Measurements from ENCODE around the gene RUFY2. TPM values are rescaled to one million over a fixed set of nuclear protein-coding genes. Genes with fewer than 3 reads are reported as not detected.
A peak's percentile ranks its signal among the peaks of the same experiment; 100 is the strongest.
"Not testable (repeated sequence)": the region's sequence is repeated elsewhere in the genome, so short reads cannot be mapped to it uniquely, and the experiment has no call there.

Gene RUFY2
- total RNA-seq, 2 experiments from 2014 or later, result 11.4 to 12.9 TPM

DNA sequence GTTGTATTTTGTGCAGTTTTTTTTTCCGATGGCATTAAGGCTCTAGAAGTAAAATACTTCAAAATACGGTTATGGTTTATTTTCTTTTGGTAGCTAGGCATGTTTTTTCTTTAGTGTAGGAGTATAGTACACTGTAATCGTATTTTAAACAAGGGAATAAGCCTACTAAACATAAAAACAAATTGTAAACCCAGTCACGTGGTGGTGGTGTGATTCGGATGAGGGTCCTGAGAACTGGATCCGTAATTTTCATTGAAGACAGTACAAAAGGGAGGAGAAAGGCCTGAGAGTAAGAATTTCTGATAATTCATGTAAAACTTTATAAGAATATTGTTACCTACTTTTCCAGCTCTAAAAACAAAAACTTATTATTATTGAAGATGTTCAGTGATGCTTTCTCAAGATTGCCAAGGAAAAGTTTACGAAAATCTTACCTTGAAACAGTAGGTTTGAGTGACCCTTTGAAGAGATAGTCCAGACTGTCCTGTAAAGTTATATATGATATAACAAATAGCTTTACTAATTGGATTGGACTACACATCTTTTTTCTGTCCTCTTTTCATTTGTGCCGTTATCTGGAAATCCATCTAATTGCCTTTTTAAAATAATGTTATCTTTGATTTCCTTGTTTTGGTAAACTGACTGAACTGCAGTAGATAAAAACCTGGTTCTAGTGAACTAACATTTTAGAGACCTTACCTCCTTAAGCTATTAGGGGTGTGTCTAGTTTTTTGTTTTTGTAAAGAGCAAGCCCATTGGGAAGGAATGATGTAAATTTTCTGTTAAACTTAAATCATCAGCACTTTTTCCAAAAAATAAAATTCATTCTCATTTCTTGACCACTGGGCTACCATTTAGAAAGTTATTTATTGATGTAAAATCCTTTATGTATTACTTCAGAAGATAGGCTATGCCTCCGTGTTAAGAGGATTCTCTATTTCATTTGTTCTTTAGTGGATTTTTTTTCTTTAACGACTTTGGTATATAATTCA lies 73.3 kb downstream of the RUFY2 start:
- no peaks in the 10 kb centered on the region for H3K27me3 Mint-ChIP-seq (ENCODE audit: low read depth)
- no peak for DNase-seq
- H3K36me3 Mint-ChIP-seq (ENCODE audit: low read depth), result peaks cover 55% of the 10 kb centered on the region
- H3K9me3 Mint-ChIP-seq (ENCODE audit: insufficient read depth), result no peaks in the 10 kb centered on the region
- ChIA-PET CTCF (interaction anchor here (0.9 to 4.6 kb wide), 8 partner anchors 12 to 545 kb away, joined by 3 to 26 read pairs (median 4); partner anchors contain the start of gene RUFY2), POLR2A (interaction anchor here (0.7 to 4.4 kb wide), 7 partner anchors 15 to 567 kb away, joined by 3 to 38 read pairs (median 6); partner anchors contain the start of genes DDX50 and RUFY2)
- no peak for ATAC-seq
- peak overlapping the region; percentile 98 for H3K4me3 Mint-ChIP-seq
- H3K4me1 Mint-ChIP-seq (ENCODE audit: low read depth), result peaks cover 52% of the 10 kb centered on the region
- H3K27ac Mint-ChIP-seq, result peak overlapping the region; percentile 100

DNA sequence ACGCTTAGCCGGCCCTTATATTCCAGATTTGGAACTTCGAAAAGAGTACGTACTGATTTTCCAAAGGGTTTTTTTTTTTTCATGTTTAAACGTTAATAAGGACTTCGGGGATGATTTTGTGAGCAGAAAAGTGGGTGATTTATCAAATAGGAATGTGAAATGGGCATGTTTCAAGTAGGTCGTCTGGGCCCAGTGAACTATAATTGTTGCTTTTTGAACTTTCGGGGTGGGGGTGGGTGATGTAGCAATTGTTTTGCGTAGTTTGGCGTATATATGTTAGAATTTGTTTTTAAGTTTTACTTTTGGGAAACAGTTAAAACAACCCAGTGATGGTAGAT lies 74.0 kb downstream of the RUFY2 start:
- peak overlapping the region; percentile 98 for H3K4me3 Mint-ChIP-seq

DNA sequence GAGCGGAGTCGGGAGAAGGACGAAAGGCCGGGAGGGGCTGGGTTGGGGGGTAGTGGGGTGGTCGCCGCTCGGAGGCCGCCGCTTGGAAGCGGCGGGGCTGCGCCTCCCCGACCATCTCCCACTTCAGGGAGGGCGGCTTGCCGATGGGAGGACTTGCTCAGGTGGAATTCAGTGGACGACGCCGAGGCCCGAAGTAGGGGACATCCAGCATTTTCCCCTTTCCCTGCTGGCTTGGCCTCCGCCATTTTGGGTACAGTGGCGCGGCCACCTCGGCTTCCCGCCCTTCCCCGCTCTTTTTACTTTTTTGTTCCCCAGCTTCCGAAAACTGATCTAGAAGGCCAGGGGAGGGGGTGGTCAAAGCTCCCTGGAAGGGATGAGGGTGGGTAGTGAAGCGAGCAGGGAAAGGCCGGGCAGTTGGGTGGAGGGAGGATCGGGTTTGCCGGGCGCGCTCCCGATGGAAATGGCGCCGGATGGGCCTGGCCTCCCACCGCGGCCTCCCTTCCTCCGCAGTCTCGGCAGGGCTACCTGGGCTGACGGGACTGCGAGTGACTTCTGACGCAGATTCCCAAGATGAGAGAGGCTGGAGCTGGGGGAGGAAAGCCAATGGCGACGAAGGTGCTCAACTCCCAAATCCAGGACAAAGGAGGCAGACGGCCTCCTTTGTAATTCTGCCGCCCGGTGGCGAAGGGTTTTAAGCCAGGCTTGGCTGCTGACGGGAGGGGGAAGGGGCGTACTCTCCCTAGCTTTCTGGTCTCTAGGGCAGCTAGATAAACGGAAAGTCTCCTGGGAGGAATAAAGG lies 74.6 kb downstream of the RUFY2 start, which contains the start of gene PBLD:
Gene PBLD (minus strand): TSS at position 670 of the 799 bp plus-strand sequence. CDS start 26,084 bp downstream, outside the sequence.
- CTCF ChIA-PET, result interaction anchor here (0.7 to 4.6 kb wide), 10 partner anchors 11 to 544 kb away, joined by 3 to 26 read pairs (median 3); partner anchors contain the start of gene RUFY2
- no peaks in the 10 kb centered on the region for H3K27me3 Mint-ChIP-seq (ENCODE audit: low read depth)
- POLR2A ChIA-PET, result interaction anchor here (0.7 to 4.4 kb wide), 22 partner anchors 8 to 572 kb away, joined by 3 to 38 read pairs (median 4); partner anchors contain the start of genes DDX50 and DNA2
- no peaks in the 10 kb centered on the region for H3K9me3 Mint-ChIP-seq (ENCODE audit: insufficient read depth)
- peak within 1 kb of the TSS; percentile 98 for H3K4me3 Mint-ChIP-seq
- DNase-seq (peak; percentile 74), ATAC-seq (peak; percentile 32)
- peaks cover 50% of the 10 kb centered on the region for H3K4me1 Mint-ChIP-seq (ENCODE audit: low read depth)
- peaks cover 46% of the 10 kb centered on the region for H3K36me3 Mint-ChIP-seq (ENCODE audit: low read depth)
- peak within 1 kb of the TSS; percentile 100 for H3K27ac Mint-ChIP-seq

More for the DNA sequence above, 74.0 kb downstream of the RUFY2 start:
- Mint-ChIP-seq H3K36me3 (ENCODE audit: low read depth) (peaks cover 50% of the 10 kb centered on the region), H3K9me3 (ENCODE audit: insufficient read depth) (no peaks in the 10 kb centered on the region), H3K27me3 (ENCODE audit: low read depth) (no peaks in the 10 kb centered on the region), H3K27ac (peak overlapping the region; percentile 100), H3K4me1 (ENCODE audit: low read depth) (peaks cover 55% of the 10 kb centered on the region)
- POLR2A ChIA-PET, result interaction anchor here (0.7 to 4.4 kb wide), 9 partner anchors 12 to 567 kb away, joined by 3 to 38 read pairs (median 4); partner anchors contain the start of genes DDX50 and RUFY2
- CTCF ChIA-PET, result interaction anchor here (0.7 to 4.6 kb wide), 7 partner anchors 15 to 545 kb away, joined by 3 to 26 read pairs (median 4); partner anchors contain the start of gene RUFY2
- DNase-seq (no peak), ATAC-seq (no peak)

DNA sequence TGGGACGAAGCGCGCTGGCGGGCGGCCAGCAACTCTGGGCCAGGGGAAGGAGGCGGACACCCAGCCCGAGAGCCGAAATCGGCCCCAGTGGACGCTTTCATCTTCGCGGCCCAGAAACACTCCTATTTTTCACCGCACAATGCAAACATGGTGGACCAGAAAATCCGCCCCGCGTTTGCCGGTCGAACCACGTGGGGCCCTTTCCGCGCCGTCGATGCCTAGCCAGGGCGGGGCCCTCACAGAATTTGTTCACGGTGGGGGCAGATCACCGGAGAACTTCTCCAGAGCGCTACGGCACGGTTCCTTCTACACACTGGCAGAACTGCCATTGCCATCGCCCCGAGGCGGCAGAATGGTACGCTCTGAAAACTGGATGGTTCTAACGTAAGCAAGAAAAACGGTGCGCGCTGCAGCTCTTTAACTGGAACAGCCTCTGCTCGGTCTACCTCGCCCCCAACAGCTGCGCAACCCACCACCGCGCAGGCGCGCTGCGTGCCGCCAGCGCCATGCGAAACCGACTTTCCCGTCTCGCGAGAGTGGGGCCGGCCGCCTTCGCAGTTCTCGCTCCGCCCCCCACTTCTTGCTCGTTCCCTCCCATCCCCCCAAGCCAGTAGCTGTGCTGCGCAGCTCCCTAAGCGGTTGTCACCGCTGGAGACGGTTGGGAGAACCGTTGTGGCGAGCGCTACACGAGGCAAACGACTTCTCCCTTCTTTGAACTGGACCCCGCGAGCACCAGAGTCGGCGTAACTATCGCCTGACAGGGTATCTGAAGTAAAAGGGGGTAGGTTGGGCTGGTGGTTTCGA lies 75.4 kb downstream of the RUFY2 start, which contains the start of gene HNRNPH3:
Gene HNRNPH3 (plus strand): TSS at position 610 of the 804 bp plus-strand sequence. CDS start 5,158 bp downstream, outside the sequence.
- H3K27me3 Mint-ChIP-seq (ENCODE audit: low read depth), result no peaks in the 10 kb centered on the region
- peaks cover 44% of the 10 kb centered on the region for H3K4me1 Mint-ChIP-seq (ENCODE audit: low read depth)
- peak; percentile 99 for DNase-seq
- peak within 1 kb of the TSS; percentile 100 for H3K27ac Mint-ChIP-seq
- peaks cover 39% of the 10 kb centered on the region for H3K36me3 Mint-ChIP-seq (ENCODE audit: low read depth)
- peak; percentile 88 for ATAC-seq
- ChIA-PET CTCF (interaction anchor here (0.6 to 4.6 kb wide), 7 partner anchors 11 to 119 kb away, joined by 3 to 26 read pairs (median 3); no protein-coding TSS in a partner anchor), POLR2A (interaction anchor here (0.7 to 4.4 kb wide), 22 partner anchors 9 to 572 kb away, joined by 3 to 38 read pairs (median 4); partner anchors contain the start of genes DDX50 and DNA2)
- no peaks in the 10 kb centered on the region for H3K9me3 Mint-ChIP-seq (ENCODE audit: insufficient read depth)
- peak within 1 kb of the TSS; percentile 98 for H3K4me3 Mint-ChIP-seq

DNA sequence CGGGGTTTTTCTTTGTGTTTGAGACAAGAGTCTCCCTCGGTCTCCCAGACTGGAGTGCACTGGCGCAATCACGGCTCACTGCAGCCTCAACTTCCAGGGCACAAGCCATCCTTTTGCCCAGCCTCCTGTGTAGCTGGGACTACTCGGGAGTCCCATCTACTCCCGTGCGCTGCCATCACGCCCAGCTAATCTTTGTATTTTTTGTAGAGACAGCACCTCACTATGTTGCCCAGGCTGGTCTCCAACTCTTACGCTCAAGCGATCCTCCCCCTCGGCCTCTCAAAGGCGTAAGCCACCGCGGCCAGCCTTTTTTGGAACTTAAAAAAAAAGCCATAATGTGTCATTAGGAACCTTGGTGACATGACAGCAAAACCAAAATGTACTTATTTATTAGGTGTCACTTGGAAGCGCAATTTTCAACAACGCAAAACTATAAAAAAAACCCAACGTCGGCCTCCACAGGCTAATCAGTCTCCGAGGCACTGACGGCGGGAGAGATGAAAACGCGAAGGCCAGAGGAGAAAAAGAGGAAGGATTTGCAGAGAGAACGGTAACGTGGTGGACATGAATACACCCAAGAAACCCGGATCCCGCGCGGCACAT lies 76.1 kb downstream of the RUFY2 start:
- DNase-seq, result no peak
- no peak for ATAC-seq
- no peaks in the 10 kb centered on the region for H3K9me3 Mint-ChIP-seq (ENCODE audit: insufficient read depth)
- CTCF ChIA-PET, result interaction anchor here (0.7 to 4.6 kb wide), 3 partner anchors 25 to 118 kb away, joined by 3 to 19 read pairs (median 3); no protein-coding TSS in a partner anchor
- peak overlapping the region; percentile 100 for H3K27ac Mint-ChIP-seq
- no peaks in the 10 kb centered on the region for H3K27me3 Mint-ChIP-seq (ENCODE audit: low read depth)
- peaks cover 33% of the 10 kb centered on the region for H3K36me3 Mint-ChIP-seq (ENCODE audit: low read depth)
- H3K4me3 Mint-ChIP-seq, result peak overlapping the region; percentile 98
- H3K4me1 Mint-ChIP-seq (ENCODE audit: low read depth), result peaks cover 38% of the 10 kb centered on the region
- POLR2A ChIA-PET, result interaction anchor here (0.7 to 4.4 kb wide), 8 partner anchors 13 to 569 kb away, joined by 3 to 38 read pairs (median 4); partner anchors contain the start of gene DDX50

DNA sequence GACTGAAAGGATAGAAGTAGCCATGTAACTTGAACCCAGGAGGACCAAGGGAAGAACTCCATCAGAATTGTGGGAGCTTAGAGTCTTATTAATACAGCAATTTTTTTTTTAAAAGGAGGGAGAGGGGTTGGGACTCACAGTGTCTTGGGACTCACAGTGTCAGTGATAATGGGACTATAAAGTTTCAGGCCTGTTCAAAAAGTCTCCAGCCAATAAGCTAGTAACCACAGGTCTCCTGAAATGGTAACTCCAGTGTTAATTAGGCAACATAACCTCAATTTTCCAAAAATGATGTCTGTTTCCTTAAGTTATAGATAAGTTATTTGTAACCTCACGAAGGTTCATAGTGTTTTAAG lies 77.6 kb downstream of the RUFY2 start:
- no peak overlapping the region for H3K27ac Mint-ChIP-seq
- CTCF ChIA-PET, result interaction anchor here (0.6 to 1.1 kb wide), 4 partner anchors 10 to 515 kb away, joined by 3 read pairs; no protein-coding TSS in a partner anchor
- POLR2A ChIA-PET, result interaction anchor here (4.4 kb wide), 1 partner anchor 15 kb away, joined by 38 read pairs; no protein-coding TSS in a partner anchor

DNA sequence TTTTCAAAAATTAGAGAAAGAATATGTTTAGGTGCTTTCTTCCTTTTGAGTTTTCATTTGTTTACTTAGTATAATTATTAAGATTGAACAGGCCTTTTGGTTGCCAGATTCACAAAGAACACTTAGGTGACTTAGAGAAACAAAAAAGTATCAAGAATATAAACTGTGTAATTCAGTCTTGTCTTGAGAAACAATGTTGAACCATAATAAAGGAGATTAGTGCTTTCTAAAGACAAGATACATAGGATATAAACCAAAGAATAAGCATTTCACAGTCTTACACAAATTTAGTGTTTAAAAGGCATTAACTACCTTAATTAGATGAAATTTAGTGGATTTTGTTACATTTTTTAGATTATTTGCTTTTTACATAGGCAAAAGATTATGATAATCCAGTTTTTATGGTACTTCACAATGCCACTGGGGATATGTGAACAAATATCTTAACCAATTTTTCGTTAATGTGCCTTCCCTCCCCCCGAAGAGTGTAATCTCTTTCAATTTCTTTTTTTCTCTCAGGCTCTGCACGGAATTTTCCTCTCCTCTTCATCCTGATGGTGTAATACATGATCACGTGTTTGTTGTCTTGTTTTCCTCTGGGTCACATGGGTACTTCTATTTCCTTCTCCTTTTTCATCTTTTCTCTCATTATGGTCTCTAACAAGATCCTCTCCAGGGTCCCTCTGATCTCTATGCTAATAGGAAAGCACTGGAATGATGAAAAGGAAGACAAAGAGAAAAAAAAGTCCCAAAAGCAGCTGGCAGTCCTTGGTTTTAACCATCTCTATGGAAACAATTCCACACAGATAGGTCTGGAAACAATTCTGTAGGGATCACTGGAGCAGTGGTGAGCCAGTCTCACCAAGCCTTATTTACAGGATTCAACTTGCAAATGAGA lies 78.9 kb downstream of the RUFY2 start:
- Mint-ChIP-seq H3K4me1 (ENCODE audit: low read depth) (peaks cover 21% of the 10 kb centered on the region), H3K9me3 (ENCODE audit: insufficient read depth) (no peaks in the 10 kb centered on the region), H3K27me3 (ENCODE audit: low read depth) (peaks cover 2% of the 10 kb centered on the region), H3K4me3 (peak overlapping the region; percentile 4), H3K36me3 (ENCODE audit: low read depth) (peaks cover 10% of the 10 kb centered on the region), H3K27ac (peak overlapping the region; percentile 28)
- ChIA-PET POLR2A (no interaction called here), CTCF (no interaction called here)
- ATAC-seq (no peak), DNase-seq (no peak)

More for the DNA sequence above, 77.6 kb downstream of the RUFY2 start:
- no peak overlapping the region for H3K4me3 Mint-ChIP-seq
- ATAC-seq (no peak), DNase-seq (no peak)
- H3K4me1 Mint-ChIP-seq (ENCODE audit: low read depth), result peaks cover 25% of the 10 kb centered on the region
- no peaks in the 10 kb centered on the region for H3K27me3 Mint-ChIP-seq (ENCODE audit: low read depth)
- peaks cover 22% of the 10 kb centered on the region for H3K36me3 Mint-ChIP-seq (ENCODE audit: low read depth)
- H3K9me3 Mint-ChIP-seq (ENCODE audit: insufficient read depth), result no peaks in the 10 kb centered on the region

DNA sequence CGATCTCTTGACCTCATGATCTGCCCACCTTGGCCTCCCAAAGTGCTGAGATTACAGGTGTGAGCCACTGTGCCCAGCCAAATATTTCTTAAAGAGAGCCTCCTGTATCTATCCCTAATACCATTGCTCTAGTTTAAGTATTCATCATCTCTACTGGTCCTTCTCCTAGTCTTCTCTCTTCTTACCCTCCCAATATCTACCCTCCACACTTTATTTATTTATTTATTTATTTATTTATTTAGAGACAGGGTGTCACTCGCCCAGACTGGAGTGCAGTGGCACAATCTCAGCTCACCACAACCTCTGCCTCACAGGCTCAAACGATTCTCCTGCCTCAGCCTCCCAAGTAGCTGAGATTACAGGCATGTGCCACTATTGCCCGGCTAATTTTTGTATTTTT lies 82.7 kb downstream of the RUFY2 start:
- CTCF ChIA-PET, result interaction anchor here (1.5 kb wide), 1 partner anchor 469 kb away, joined by 3 read pairs; no protein-coding TSS in a partner anchor
- not testable (repeated sequence) for ATAC-seq

DNA sequence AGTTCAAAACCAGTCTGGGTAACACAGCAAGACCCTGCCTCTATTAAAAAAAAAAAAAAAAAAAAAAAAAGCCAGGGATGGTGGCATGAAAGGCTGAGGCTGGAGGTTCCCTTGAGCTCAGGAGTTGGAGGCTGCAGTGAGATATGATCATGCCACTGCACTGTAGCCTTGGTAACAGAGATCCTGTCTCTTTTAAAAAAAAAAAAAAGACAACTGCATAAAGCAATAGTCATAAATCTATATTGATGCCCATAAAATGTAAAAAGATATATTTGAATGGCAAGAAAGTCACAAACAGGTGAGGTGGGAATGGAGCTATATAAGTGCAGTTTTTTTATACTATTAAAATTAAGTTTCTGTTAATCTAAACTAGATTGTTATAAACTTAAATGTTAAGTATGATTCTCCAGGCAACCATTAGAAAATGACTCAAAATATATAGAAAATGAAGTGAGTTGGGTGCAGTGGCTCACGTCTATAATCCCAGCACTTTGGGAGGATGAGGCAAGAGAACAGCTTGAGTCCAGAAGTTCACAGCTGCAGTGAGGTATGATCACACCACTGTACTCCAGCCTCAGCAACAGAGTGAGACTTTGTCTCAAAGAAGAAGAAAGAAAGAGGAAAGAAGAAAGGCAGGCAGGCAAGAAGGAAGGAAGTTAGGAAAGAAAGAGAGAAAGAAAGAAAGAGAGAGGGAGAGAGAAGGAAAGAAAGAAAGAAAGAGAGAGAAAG lies 88.6 kb downstream of the RUFY2 start:
- Mint-ChIP-seq H3K4me3 (no peak overlapping the region), H3K27ac (no peak overlapping the region)
- ATAC-seq, result no peak

More for the DNA sequence above, 82.7 kb downstream of the RUFY2 start:
- H3K27me3 Mint-ChIP-seq (ENCODE audit: low read depth); H3K9me3 Mint-ChIP-seq (ENCODE audit: insufficient read depth); DNase-seq; H3K4me1 Mint-ChIP-seq (ENCODE audit: low read depth); H3K4me3 Mint-ChIP-seq; POLR2A ChIA-PET; H3K36me3 Mint-ChIP-seq (ENCODE audit: low read depth); H3K27ac Mint-ChIP-seq: not testable (repeated sequence)

More for the DNA sequence above, 88.6 kb downstream of the RUFY2 start:
- Mint-ChIP-seq H3K4me1 (ENCODE audit: low read depth) (peaks cover 8% of the 10 kb centered on the region), H3K9me3 (ENCODE audit: insufficient read depth) (peaks cover 9% of the 10 kb centered on the region), H3K27me3 (ENCODE audit: low read depth) (no peaks in the 10 kb centered on the region), H3K36me3 (ENCODE audit: low read depth) (peaks cover 13% of the 10 kb centered on the region)
- CTCF ChIA-PET, result no interaction called here
- no peak for DNase-seq
- POLR2A ChIA-PET, result interaction anchor here (1.5 kb wide), 1 partner anchor 13 kb away, joined by 5 read pairs; the partner anchor contains the start of gene HNRNPH3

Measured in activated CD8-positive, alpha-beta T cell treated with anti-CD3 and anti-CD28 coated beads, Interleukin-2, amount 10 ng/mL, durations not matched to agents 7 days and 5 days (primary cell).